IMR-90 (cell line): ENCODE results near the gene MDH1.

ENCODE experiments used
- MXI1 ChIP-seq: IDR thresholded peaks from 2 replicates; pipeline ENCODE4 v1.6.1; 2012; ENCODE audit warnings: low read depth, mild to moderate bottlenecking, low read length, moderate library complexity, borderline replicate concordance
- POLR2A ChIP-seq: IDR thresholded peaks from 2 replicates; pipeline ENCODE4 v1.6.1; 2012; ENCODE audit warnings: mild to moderate bottlenecking, low read depth, low read length
- SMC3 ChIP-seq: fragments of 150-350 bp; IDR thresholded peaks from 2 replicates; pipeline ENCODE4 v1.6.1; 2016; ENCODE audit warnings: low read depth, mild to moderate bottlenecking, antibody characterized with exemption, low read length, moderate library complexity
- TF ChIP-seq, protein P1 (sequence below): conservative IDR thresholded peaks from 2 replicates; pipeline ENCODE4 v1.5.1; 2012; ENCODE audit warnings: mild to moderate bottlenecking, low read depth, low read length, improper control_type of control experiment
- TF ChIP-seq, protein P2 (sequence below): fragments of 150-350 bp; IDR thresholded peaks from 2 replicates; pipeline ENCODE4 v1.6.1; 2017; ENCODE audit warnings: mild to moderate bottlenecking, antibody characterized with exemption, low read length, low read depth

DNA sequence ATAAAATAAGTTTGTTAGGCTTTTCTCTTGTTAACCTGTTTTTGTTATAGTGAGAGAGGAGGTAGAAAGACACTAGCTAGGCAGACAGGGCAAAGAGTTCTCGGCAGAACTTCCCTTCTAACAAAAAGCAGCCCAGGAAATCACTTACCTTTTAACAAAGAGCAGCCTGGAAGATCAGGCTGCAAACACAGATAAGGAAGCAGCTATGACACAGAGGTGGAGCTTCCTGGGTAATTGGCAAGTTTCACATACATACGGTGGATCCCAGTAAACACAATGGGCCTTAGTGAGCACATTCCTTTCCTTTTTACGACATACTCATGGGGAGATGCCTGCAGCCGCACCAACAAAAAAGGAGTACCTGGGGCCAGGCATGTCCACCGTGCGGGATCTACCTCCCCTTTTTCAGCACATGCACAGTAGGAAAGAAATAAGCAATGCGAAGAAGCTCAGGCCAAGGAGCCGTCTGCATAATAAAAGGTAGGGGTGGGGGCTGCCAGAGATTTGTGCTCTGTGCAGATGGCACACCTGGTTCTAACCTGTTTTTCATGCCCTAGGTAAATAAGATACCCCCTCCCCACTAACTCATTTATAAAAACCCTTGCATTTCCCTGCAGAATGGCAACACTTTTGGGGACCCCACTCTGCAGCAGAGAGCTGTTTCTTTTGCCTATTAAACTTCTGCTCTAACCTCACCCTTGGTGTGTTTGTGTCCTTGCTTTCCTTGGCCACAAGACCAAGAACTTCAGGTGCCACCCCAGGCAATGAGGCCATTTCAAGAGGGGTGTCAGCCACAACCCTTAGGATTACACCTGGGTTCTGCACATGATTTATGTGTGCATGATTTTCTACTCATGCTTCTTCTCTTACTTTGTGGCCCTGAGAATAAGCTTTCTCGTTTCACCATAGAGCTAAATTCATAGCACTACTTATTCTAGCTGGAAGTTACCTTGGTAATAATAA is 26.5 kb downstream of the MDH1 start:
- TF ChIP-seq, protein P1, sequence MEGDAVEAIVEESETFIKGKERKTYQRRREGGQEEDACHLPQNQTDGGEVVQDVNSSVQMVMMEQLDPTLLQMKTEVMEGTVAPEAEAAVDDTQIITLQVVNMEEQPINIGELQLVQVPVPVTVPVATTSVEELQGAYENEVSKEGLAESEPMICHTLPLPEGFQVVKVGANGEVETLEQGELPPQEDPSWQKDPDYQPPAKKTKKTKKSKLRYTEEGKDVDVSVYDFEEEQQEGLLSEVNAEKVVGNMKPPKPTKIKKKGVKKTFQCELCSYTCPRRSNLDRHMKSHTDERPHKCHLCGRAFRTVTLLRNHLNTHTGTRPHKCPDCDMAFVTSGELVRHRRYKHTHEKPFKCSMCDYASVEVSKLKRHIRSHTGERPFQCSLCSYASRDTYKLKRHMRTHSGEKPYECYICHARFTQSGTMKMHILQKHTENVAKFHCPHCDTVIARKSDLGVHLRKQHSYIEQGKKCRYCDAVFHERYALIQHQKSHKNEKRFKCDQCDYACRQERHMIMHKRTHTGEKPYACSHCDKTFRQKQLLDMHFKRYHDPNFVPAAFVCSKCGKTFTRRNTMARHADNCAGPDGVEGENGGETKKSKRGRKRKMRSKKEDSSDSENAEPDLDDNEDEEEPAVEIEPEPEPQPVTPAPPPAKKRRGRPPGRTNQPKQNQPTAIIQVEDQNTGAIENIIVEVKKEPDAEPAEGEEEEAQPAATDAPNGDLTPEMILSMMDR, result no peak
- TF ChIP-seq POLR2A, result no peak
- no peak for TF ChIP-seq SMC3
- TF ChIP-seq MXI1, result no peak
- TF ChIP-seq, protein P2, sequence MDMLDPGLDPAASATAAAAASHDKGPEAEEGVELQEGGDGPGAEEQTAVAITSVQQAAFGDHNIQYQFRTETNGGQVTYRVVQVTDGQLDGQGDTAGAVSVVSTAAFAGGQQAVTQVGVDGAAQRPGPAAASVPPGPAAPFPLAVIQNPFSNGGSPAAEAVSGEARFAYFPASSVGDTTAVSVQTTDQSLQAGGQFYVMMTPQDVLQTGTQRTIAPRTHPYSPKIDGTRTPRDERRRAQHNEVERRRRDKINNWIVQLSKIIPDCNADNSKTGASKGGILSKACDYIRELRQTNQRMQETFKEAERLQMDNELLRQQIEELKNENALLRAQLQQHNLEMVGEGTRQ, result no peak
